Mucosa of descending colon (tissue), 3 donors: ENCODE results near the gene GPR149. TPM values are rescaled to one million over a fixed set of nuclear protein-coding genes. Genes with fewer than 3 reads are reported as not detected.

Experiments used
- ATAC-seq: fragments of 200-7000 bp; cut with Tn5 transposase; one replicate; pipeline ENCODE4 v1.9.1; 2020; ENCODE audit warnings: mild to moderate bottlenecking, moderate library complexity
- DNase-seq, 3 donors: peaks; one replicate each; pipeline ENCODE4 v3.0.0-alpha.2; 2020
- H3K36me3 ChIP-seq: fragments of 200-600 bp; one replicate; pipeline ENCODE4 v1.8.0; 2021; ENCODE audit warnings: low read depth, mild to moderate bottlenecking
- H3K4me1 ChIP-seq: fragments of 200-600 bp; one replicate; pipeline ENCODE4 v1.8.0; 2021; ENCODE audit warnings: low read depth, mild to moderate bottlenecking
- H3K4me3 ChIP-seq: fragments of 200-600 bp; one replicate; pipeline ENCODE4 v1.8.0; 2021; ENCODE audit warnings: mild to moderate bottlenecking
- H3K9me3 ChIP-seq: fragments of 200-600 bp; one replicate; pipeline ENCODE4 v1.8.0; 2021; ENCODE audit warnings: mild to moderate bottlenecking
- CTCF ChIP-seq: fragments of 200-600 bp; IDR thresholded peaks from one replicate; pipeline ENCODE4 v1.8.0; 2022; ENCODE audit warnings: antibody characterized with exemption, mild to moderate bottlenecking
- intact Hi-C, 2 donors: fragments of 100-400 bp; cut with DNase I in 1 of 2; cut with micrococcal nuclease in 1 of 2; formaldehyde crosslinking; loops; one replicate each; pipeline versions ENCODE4 v1.11.0 to v1.11.1; 2022; cut with DNase I, micrococcal nuclease
- total RNA-seq, 3 donors: library from RNA; stranded (reverse); fragmentation: NEBNext Ultra II Directional in 2 of 3; extraction: Animal tissue kit (Norgen Biotek cat#: 25700) in 2 of 3; gene quantifications; one replicate each; pipeline versions ENCODE4 v1.2.1 to v1.2.4, GENCODE V29; 2021 to 2023
- donor health status: DM: no; HTN: no; CAD: no; lungs with moderate emphysema.
- donor health status: DM: no; HTN: no; CAD: no.
- donor health status: DM: no; HTN: yes; CAD: no.

Gene GPR149
- total RNA-seq, 3 donors from 2014 or later, result not detected

- H3K36me3 ChIP-seq, result no peaks in the 10 kb centered on the region
- intact Hi-C loops, result no loop called here
- ATAC-seq, result no peak
These were observed 125.7 kb downstream of the GPR149 start for GRCh38 chr3:154304116-154304786.

GRCh38 chr3:154301561-154301960 is 128.4 kb downstream of the GPR149 start:
- DNase-seq (no peak), ATAC-seq (no peak)
- H3K4me3 ChIP-seq, result no peak overlapping the region
- no peaks in the 10 kb centered on the region for H3K4me1 ChIP-seq
- intact Hi-C loops, result no loop called here
- H3K9me3 ChIP-seq, result no peaks in the 10 kb centered on the region
- TF ChIP-seq CTCF, result no peak
- no peaks in the 10 kb centered on the region for H3K36me3 ChIP-seq

More at GRCh38 chr3:154304116-154304786, 125.7 kb downstream of the GPR149 start:
- no peak for DNase-seq
- Histone ChIP-seq H3K4me3 (no peak overlapping the region), H3K9me3 (no peaks in the 10 kb centered on the region), H3K4me1 (no peaks in the 10 kb centered on the region)
- TF ChIP-seq CTCF, result no peak

- no peak overlapping the region for H3K4me3 ChIP-seq
- H3K4me1 ChIP-seq, result no peaks in the 10 kb centered on the region
- TF ChIP-seq CTCF, result no peak
- intact Hi-C loops, result no loop called here
- no peak for DNase-seq
- ATAC-seq, result no peak
- no peaks in the 10 kb centered on the region for H3K9me3 ChIP-seq
- peaks cover 7% of the 10 kb centered on the region for H3K36me3 ChIP-seq
These were observed 136.0 kb downstream of the GPR149 start for GRCh38 chr3:154294016-154294415.

GRCh38 chr3:154290187-154290586 is 139.8 kb downstream of the GPR149 start:
- TF ChIP-seq CTCF, result no peak
- Histone ChIP-seq H3K36me3 (peaks cover 9% of the 10 kb centered on the region), H3K4me1 (no peaks in the 10 kb centered on the region), H3K4me3 (no peak overlapping the region), H3K9me3 (no peaks in the 10 kb centered on the region)
- ATAC-seq (no peak), DNase-seq (no peak)
- intact Hi-C loops, result no loop called here

Other genes starting within 250 kb of the GPR149 start
- gene DHX36, start 105.7 kb downstream of the GPR149 start, total RNA-seq, result 10 to 100 TPM; 43.9 to 55.9 (median 51.1) TPM